ENCODE measurements around the gene C19orf38. TPM values are rescaled to one million over a fixed set of nuclear protein-coding genes. Genes with fewer than 3 reads are reported as not detected.

Gene C19orf38
- total RNA-seq, 1 experiment from 2014 or later: 0.07 TPM

DNA sequence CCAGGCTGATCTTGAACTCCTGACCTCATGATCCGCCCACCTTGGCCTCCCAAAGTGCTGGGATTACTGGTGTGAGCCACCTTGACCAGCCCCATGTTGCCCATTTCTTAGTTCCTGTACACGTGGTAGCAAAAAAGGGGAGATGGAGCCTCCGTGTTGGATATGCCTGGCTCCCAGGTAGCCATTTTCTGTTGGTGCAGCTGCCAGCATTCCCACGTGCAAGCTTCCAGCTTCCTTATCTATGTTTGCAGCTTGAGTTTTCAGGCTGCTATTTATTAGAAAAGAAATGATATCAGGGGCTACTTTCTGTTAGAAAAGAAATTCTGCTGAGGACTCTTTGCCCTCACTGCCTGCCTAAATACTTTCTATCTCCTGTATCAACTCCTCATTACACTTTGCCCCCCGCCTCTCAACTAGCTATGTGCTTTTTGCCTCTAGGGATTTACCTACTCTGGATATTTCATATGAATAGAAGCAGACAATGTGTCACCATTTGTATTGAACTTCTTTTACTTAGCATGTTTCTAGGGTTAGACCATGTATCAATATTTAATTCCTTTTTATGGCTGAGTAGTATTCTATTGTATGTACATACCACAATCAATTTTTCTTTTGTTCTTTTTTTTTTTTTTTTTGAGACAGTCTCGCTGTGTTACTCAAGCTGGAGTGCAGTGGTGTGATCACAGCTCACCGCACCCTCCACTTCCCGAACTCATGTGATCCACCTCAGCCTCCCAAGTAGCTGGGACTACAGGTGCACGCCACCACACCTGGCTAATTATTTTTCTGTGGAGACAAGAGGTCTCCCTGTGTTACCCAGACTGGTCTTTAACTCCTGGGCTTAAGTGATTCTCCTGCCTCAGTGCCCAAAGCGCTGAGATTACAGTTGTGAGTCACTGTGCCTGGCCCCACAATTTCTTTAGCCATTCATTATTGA is 8.8 kb upstream of the C19orf38 start:
- no peaks in the 10 kb centered on the region for H3K27me3 ChIP-seq (ENCODE audit: low read length)
- H3F3A ChIP-seq (ENCODE audit: low read length, unreplicated experiment): peaks cover 4% of the 10 kb centered on the region
- no peak for TF ChIP-seq EZH2 (IDR thresholded peaks at IDR 0.05; ENCODE audit: low read length, unreplicated experiment)
- no peak for TF ChIP-seq EZH2phosphoT487 (IDR thresholded peaks at IDR 0.05; ENCODE audit: borderline replicate concordance, low read length)
- TF ChIP-seq, protein P1, sequence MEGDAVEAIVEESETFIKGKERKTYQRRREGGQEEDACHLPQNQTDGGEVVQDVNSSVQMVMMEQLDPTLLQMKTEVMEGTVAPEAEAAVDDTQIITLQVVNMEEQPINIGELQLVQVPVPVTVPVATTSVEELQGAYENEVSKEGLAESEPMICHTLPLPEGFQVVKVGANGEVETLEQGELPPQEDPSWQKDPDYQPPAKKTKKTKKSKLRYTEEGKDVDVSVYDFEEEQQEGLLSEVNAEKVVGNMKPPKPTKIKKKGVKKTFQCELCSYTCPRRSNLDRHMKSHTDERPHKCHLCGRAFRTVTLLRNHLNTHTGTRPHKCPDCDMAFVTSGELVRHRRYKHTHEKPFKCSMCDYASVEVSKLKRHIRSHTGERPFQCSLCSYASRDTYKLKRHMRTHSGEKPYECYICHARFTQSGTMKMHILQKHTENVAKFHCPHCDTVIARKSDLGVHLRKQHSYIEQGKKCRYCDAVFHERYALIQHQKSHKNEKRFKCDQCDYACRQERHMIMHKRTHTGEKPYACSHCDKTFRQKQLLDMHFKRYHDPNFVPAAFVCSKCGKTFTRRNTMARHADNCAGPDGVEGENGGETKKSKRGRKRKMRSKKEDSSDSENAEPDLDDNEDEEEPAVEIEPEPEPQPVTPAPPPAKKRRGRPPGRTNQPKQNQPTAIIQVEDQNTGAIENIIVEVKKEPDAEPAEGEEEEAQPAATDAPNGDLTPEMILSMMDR (conservative IDR thresholded peaks at IDR 0.05; ENCODE audit: low read depth, low read length): no peak
- no peak overlapping the region for H2AFZ ChIP-seq (ENCODE audit: low read length)
- DNase-seq: no peak
- H3K9me3 ChIP-seq (ENCODE audit: low read length): no peaks in the 10 kb centered on the region
- POLR2A ChIA-PET (ENCODE audit: unreplicated experiment): no interaction called here
- no peak overlapping the region for H3K27ac ChIP-seq (ENCODE audit: low read length)
- no peaks in the 10 kb centered on the region for H3K79me2 ChIP-seq (ENCODE audit: low read length)
- H3K9ac ChIP-seq (ENCODE audit: low read length): no peak overlapping the region
- H3K36me3 ChIP-seq (ENCODE audit: low read depth, low read length): no peaks in the 10 kb centered on the region
- CTCF ChIA-PET: no interaction called here
- H3K4me2 ChIP-seq (ENCODE audit: low read length): no peak overlapping the region
- no peak for ATAC-seq
- no peaks in the 10 kb centered on the region for H3K9me2 ChIP-seq (replicated peaks; ENCODE audit: low read length)
- peaks cover 16% of the 10 kb centered on the region for H3K4me1 ChIP-seq (ENCODE audit: insufficient read depth, low read length)
- H3K4me3 ChIP-seq (ENCODE audit: low read length): no peak overlapping the region
- intact Hi-C loops (cut with micrococcal nuclease): no loop called here
- BruUV-seq (replicated peaks): no TSS peak
- no peaks in the 10 kb centered on the region for H4K20me1 ChIP-seq (ENCODE audit: low read length)

DNA sequence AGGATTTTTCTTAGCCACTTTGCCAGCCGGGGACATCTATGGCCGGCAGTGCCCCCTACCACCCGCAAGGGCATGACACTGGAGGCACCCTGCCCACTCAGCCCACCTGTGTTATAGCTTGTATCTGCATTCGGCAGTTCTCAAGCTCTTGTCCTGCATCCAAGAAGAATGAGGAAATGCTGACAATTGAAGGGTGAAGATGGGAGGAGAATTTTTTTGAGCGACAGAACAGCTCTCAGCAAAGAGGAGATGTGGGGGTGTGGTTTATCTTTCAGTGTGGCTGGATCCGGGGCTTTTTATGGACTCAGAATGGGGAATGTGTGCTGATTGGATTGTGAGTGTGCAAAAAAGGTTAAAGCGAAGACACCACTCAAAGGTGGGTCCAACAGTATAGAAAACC is 5.4 kb upstream of the C19orf38 start:
- POLR2A ChIA-PET (ENCODE audit: unreplicated experiment): no interaction called here
- no peak overlapping the region for H3K27ac ChIP-seq (ENCODE audit: low read length)
- H3K4me3 ChIP-seq (ENCODE audit: low read length): no peak overlapping the region
- intact Hi-C loops (cut with micrococcal nuclease): no loop called here
- no peak overlapping the region for H3K4me2 ChIP-seq (ENCODE audit: low read length)
- CTCF ChIA-PET: no interaction called here
- H3F3A ChIP-seq (ENCODE audit: low read length, unreplicated experiment): no peaks in the 10 kb centered on the region
- H3K36me3 ChIP-seq (ENCODE audit: low read depth, low read length): no peaks in the 10 kb centered on the region
- BruUV-seq (replicated peaks): no TSS peak
- TF ChIP-seq EZH2 (IDR thresholded peaks at IDR 0.05; ENCODE audit: low read length, unreplicated experiment) (no peak), EZH2phosphoT487 (IDR thresholded peaks at IDR 0.05; ENCODE audit: borderline replicate concordance, low read length) (no peak)
- TF ChIP-seq, protein P1 (conservative IDR thresholded peaks at IDR 0.05; ENCODE audit: low read depth, low read length): no peak
- no peak overlapping the region for H2AFZ ChIP-seq (ENCODE audit: low read length)
- H3K79me2 ChIP-seq (ENCODE audit: low read length): no peaks in the 10 kb centered on the region
- DNase-seq (no peak), ATAC-seq (no peak)
- no peaks in the 10 kb centered on the region for H3K27me3 ChIP-seq (ENCODE audit: low read length)
- H3K9ac ChIP-seq (ENCODE audit: low read length): no peak overlapping the region
- no peaks in the 10 kb centered on the region for H3K9me3 ChIP-seq (ENCODE audit: low read length)
- no peaks in the 10 kb centered on the region for H4K20me1 ChIP-seq (ENCODE audit: low read length)
- H3K4me1 ChIP-seq (ENCODE audit: insufficient read depth, low read length): no peaks in the 10 kb centered on the region
- no peaks in the 10 kb centered on the region for H3K9me2 ChIP-seq (replicated peaks; ENCODE audit: low read length)
